ENCODE measurements around the gene SLC46A1. TPM values are rescaled to one million over a fixed set of nuclear protein-coding genes. Genes with fewer than 3 reads are reported as not detected.

The SLC46A1 gene
- total RNA-seq, 1 donor from 2014 or later: 4.7 TPM

DNA sequence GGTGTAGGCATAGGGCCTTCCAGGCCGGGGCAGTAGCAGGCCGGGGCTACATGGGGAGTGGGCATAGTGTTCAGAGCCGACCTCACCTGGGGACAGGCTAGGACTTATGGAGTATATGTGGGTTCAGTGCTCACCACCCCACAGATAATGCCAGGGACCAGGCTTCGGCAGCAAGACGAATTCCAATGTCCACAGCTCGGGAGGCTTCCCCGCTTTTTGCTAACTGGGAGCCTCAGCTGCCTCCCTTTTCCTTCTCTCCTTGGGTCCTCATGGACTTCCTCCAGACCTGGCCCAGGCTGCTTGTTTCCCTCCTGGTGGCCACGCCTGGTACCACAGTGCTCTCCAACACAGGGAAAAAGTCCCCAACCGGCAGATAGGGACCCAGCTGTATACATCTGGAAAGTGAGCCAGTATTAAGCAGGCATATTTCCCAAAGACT, 20.1 kb upstream of the SLC46A1 start:
- Histone ChIP-seq H3K27ac (ENCODE audit: low read depth, low read length) (no peak overlapping the region), H3K27me3 (ENCODE audit: control insufficient read depth in 3 of 3, insufficient read depth in 3 of 3, low read length in 3 of 3) (peaks cover 3 to 12% (median 4%) of the 10 kb centered on the region in 3 donors)

GRCh38 chr17:28425206-28425605, 19.2 kb upstream of the SLC46A1 start:
- Histone ChIP-seq H3K9me3 (ENCODE audit: control insufficient read depth in 3 of 3, low read length in 3 of 3) (no peaks in the 10 kb centered on the region), H3K36me3 (ENCODE audit: control insufficient read depth in 3 of 3, insufficient read depth in 3 of 3, low read length in 3 of 3) (no peaks in the 10 kb centered on the region), H3K4me1 (ENCODE audit: control insufficient read depth in 3 of 3, insufficient read depth in 3 of 3, low read length in 3 of 3) (no peaks in the 10 kb centered on the region), H3K4me3 (ENCODE audit: low read length in 3 of 3) (no peak overlapping the region), H3K9ac (ENCODE audit: low read depth in 1 of 3, low read length in 3 of 3) (no peak overlapping the region), H3K27ac (ENCODE audit: low read depth, low read length) (no peak overlapping the region), H3K27me3 (ENCODE audit: control insufficient read depth in 3 of 3, insufficient read depth in 3 of 3, low read length in 3 of 3) (peaks cover 3 to 14% (median 4%) of the 10 kb centered on the region in 3 donors)

More for the DNA sequence above, 20.1 kb upstream of the SLC46A1 start:
- Histone ChIP-seq H3K4me1 (ENCODE audit: control insufficient read depth in 3 of 3, insufficient read depth in 3 of 3, low read length in 3 of 3) (no peaks in the 10 kb centered on the region), H3K9ac (ENCODE audit: low read depth in 1 of 3, low read length in 3 of 3) (no peak overlapping the region), H3K4me3 (ENCODE audit: low read length in 3 of 3) (no peak overlapping the region), H3K36me3 (ENCODE audit: control insufficient read depth in 3 of 3, insufficient read depth in 3 of 3, low read length in 3 of 3) (no peaks in the 10 kb centered on the region), H3K9me3 (ENCODE audit: control insufficient read depth in 3 of 3, low read length in 3 of 3) (no peaks in the 10 kb centered on the region)

DNA sequence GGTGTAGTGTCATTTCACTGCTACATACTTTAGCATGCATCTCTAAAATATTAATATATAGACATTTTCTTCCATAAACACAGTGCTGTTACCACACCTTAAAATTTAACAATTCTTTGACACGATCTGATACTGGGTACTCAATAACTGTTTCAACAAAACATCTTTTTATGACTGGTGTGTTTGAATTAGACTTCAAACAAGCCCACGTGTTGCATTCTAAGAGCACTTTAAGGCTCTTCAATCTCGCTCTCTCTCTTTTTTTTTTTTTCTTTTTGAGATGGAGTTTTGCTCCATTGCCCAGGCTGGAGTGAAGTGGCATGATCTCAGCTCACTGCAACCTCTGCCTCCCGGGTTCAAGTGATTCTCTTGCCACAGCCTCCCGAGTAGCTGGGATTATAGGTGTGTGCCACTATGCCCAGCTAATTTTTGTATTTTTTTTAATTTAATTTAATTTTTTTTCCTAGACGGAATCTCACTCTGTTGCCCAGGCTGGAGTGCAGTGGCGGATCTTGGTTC, 15.8 kb upstream of the SLC46A1 start:
- H3K9ac ChIP-seq (ENCODE audit: low read depth in 1 of 3, low read length in 3 of 3): no peak overlapping the region
- H3K9me3 ChIP-seq (ENCODE audit: control insufficient read depth in 3 of 3, low read length in 3 of 3): no peaks in the 10 kb centered on the region
- peaks cover 3 to 14% (median 4%) of the 10 kb centered on the region in 3 donors for H3K27me3 ChIP-seq (ENCODE audit: control insufficient read depth in 3 of 3, insufficient read depth in 3 of 3, low read length in 3 of 3)
- no peaks in the 10 kb centered on the region for H3K4me1 ChIP-seq (ENCODE audit: control insufficient read depth in 3 of 3, insufficient read depth in 3 of 3, low read length in 3 of 3)
- no peak overlapping the region for H3K4me3 ChIP-seq (ENCODE audit: low read length in 3 of 3)
- H3K36me3 ChIP-seq (ENCODE audit: control insufficient read depth in 3 of 3, insufficient read depth in 3 of 3, low read length in 3 of 3): no peaks in the 10 kb centered on the region
- no peak overlapping the region for H3K27ac ChIP-seq (ENCODE audit: low read depth, low read length)

GRCh38 chr17:28416703-28417311, 10.8 kb upstream of the SLC46A1 start:
- Histone ChIP-seq H3K9me3 (ENCODE audit: control insufficient read depth in 3 of 3, low read length in 3 of 3) (no peaks in the 10 kb centered on the region), H3K4me3 (ENCODE audit: low read length in 3 of 3) (no peak overlapping the region)

GRCh38 chr17:28415886-28416285, 9.9 kb upstream of the SLC46A1 start:
- Histone ChIP-seq H3K4me1 (ENCODE audit: control insufficient read depth in 3 of 3, insufficient read depth in 3 of 3, low read length in 3 of 3) (no peaks in the 10 kb centered on the region), H3K4me3 (ENCODE audit: low read length in 3 of 3) (no peak overlapping the region), H3K27me3 (ENCODE audit: control insufficient read depth in 3 of 3, insufficient read depth in 3 of 3, low read length in 3 of 3) (peaks cover 0 to 5% (median 4%) of the 10 kb centered on the region in 3 donors), H3K27ac (ENCODE audit: low read depth, low read length) (no peak overlapping the region), H3K36me3 (ENCODE audit: control insufficient read depth in 3 of 3, insufficient read depth in 3 of 3, low read length in 3 of 3) (no peaks in the 10 kb centered on the region), H3K9ac (ENCODE audit: low read depth in 1 of 3, low read length in 3 of 3) (no peak overlapping the region), H3K9me3 (ENCODE audit: control insufficient read depth in 3 of 3, low read length in 3 of 3) (no peaks in the 10 kb centered on the region)

More at GRCh38 chr17:28416703-28417311, 10.8 kb upstream of the SLC46A1 start:
- Histone ChIP-seq H3K36me3 (ENCODE audit: control insufficient read depth in 3 of 3, insufficient read depth in 3 of 3, low read length in 3 of 3) (no peaks in the 10 kb centered on the region), H3K27ac (ENCODE audit: low read depth, low read length) (no peak overlapping the region), H3K27me3 (ENCODE audit: control insufficient read depth in 3 of 3, insufficient read depth in 3 of 3, low read length in 3 of 3) (peaks cover 0 to 5% (median 4%) of the 10 kb centered on the region in 3 donors), H3K9ac (ENCODE audit: low read depth in 1 of 3, low read length in 3 of 3) (no peak overlapping the region), H3K4me1 (ENCODE audit: control insufficient read depth in 3 of 3, insufficient read depth in 3 of 3, low read length in 3 of 3) (no peaks in the 10 kb centered on the region)

GRCh38 chr17:28413804-28414203, 7.8 kb upstream of the SLC46A1 start:
- Histone ChIP-seq H3K4me3 (ENCODE audit: low read length in 3 of 3) (no peak overlapping the region), H3K36me3 (ENCODE audit: control insufficient read depth in 3 of 3, insufficient read depth in 3 of 3, low read length in 3 of 3) (no peaks in the 10 kb centered on the region), H3K9ac (ENCODE audit: low read depth in 1 of 3, low read length in 3 of 3) (no peak overlapping the region), H3K9me3 (ENCODE audit: control insufficient read depth in 3 of 3, low read length in 3 of 3) (no peaks in the 10 kb centered on the region), H3K27me3 (ENCODE audit: control insufficient read depth in 3 of 3, insufficient read depth in 3 of 3, low read length in 3 of 3) (peaks cover 0 to 4% (median 2%) of the 10 kb centered on the region in 3 donors), H3K4me1 (ENCODE audit: control insufficient read depth in 3 of 3, insufficient read depth in 3 of 3, low read length in 3 of 3) (no peaks in the 10 kb centered on the region), H3K27ac (ENCODE audit: low read depth, low read length) (no peak overlapping the region)

- Histone ChIP-seq H3K4me3 (ENCODE audit: low read length in 3 of 3) (no peak overlapping the region), H3K9ac (ENCODE audit: low read depth in 1 of 3, low read length in 3 of 3) (no peak overlapping the region), H3K27ac (ENCODE audit: low read depth, low read length) (no peak overlapping the region), H3K4me1 (ENCODE audit: control insufficient read depth in 3 of 3, insufficient read depth in 3 of 3, low read length in 3 of 3) (no peaks in the 10 kb centered on the region), H3K36me3 (ENCODE audit: control insufficient read depth in 3 of 3, insufficient read depth in 3 of 3, low read length in 3 of 3) (no peaks in the 10 kb centered on the region), H3K9me3 (ENCODE audit: control insufficient read depth in 3 of 3, low read length in 3 of 3) (no peaks in the 10 kb centered on the region), H3K27me3 (ENCODE audit: control insufficient read depth in 3 of 3, insufficient read depth in 3 of 3, low read length in 3 of 3) (peaks cover 0 to 4% (median 2%) of the 10 kb centered on the region in 3 donors)
These were observed 6.1 kb upstream of the SLC46A1 start for GRCh38 chr17:28412099-28412498.

DNA sequence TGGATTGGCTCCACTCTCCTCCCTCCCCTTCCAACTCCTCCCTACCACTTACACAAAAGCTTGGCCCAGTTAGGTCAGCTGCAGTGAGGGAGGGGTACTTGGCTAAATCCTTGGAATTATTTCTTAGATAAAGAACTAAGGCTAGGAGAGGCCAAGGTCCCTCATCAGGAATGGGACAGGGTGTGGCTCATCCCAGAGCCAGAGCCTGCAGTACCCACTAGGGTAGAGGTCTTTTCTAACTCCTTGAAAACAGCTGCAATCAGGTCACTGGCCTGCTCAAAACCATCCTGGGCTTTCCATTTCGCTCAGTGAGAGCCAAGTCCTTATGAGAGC, 1.9 kb upstream of the SLC46A1 start:
- H3K27me3 ChIP-seq (ENCODE audit: control insufficient read depth in 3 of 3, insufficient read depth in 3 of 3, low read length in 3 of 3): no peaks in the 10 kb centered on the region
- no peak overlapping the region for H3K9ac ChIP-seq (ENCODE audit: low read depth in 1 of 3, low read length in 3 of 3)
- peaks cover 17 to 21% (median 18%) of the 10 kb centered on the region in 3 donors for H3K4me1 ChIP-seq (ENCODE audit: control insufficient read depth in 3 of 3, insufficient read depth in 3 of 3, low read length in 3 of 3)
- H3K9me3 ChIP-seq (ENCODE audit: control insufficient read depth in 3 of 3, low read length in 3 of 3): no peaks in the 10 kb centered on the region
- peaks cover 0 to 3% (median 1%) of the 10 kb centered on the region in 3 donors for H3K36me3 ChIP-seq (ENCODE audit: control insufficient read depth in 3 of 3, insufficient read depth in 3 of 3, low read length in 3 of 3)
- H3K27ac ChIP-seq (ENCODE audit: low read depth, low read length): no peak overlapping the region
- no peak overlapping the region for H3K4me3 ChIP-seq (ENCODE audit: low read length in 3 of 3)

DNA sequence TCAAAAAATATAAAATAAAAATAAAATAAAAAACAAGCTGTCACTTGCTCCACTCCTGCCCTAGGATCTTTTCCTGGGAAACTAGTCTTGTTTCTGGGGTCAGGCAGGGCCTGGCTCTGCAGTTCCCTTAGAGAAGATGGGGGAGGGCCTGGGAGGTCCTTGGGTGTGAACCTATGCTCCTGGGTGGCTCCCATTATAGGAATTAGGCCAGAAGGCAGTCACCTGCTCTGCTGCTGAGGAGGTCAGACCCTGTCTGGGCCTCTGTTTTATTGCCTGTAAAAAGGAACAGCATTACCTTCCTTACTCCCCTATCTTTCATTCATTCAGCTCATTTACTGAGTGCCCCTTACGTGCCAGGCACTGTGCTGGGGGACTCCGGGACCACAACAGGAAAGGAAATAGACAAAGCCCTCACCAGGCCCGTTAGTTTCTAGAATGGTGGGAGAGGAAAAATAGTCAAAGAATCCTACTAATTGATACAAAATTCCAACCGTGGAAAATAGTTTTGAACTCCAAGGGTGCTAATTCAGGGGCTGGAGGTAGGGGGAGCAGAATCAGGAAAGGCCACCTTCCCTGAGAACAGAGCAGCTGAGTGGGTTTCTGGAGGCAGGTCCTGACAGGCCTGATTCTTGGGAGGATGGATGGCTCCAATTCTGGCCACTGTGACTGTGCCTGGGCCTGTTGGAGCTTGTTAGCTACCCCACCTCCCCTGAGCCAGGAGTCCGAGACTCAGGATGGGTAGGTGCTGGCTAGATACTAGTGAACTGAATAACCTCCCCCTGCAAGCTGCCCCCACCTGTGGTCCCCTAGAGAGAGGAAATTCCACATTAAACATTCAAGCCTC, 1.3 kb upstream of the SLC46A1 start:
- peaks cover 0 to 6% (median 3%) of the 10 kb centered on the region in 3 donors for H3K36me3 ChIP-seq (ENCODE audit: control insufficient read depth in 3 of 3, insufficient read depth in 3 of 3, low read length in 3 of 3)
- H3K4me1 ChIP-seq (ENCODE audit: control insufficient read depth in 3 of 3, insufficient read depth in 3 of 3, low read length in 3 of 3): peaks cover 17 to 21% (median 18%) of the 10 kb centered on the region in 3 donors
- H3K9me3 ChIP-seq (ENCODE audit: control insufficient read depth in 3 of 3, low read length in 3 of 3): no peaks in the 10 kb centered on the region
- H3K27ac ChIP-seq (ENCODE audit: low read depth, low read length): no peak overlapping the region
- no peak overlapping the region for H3K4me3 ChIP-seq (ENCODE audit: low read length in 3 of 3)
- H3K27me3 ChIP-seq (ENCODE audit: control insufficient read depth in 3 of 3, insufficient read depth in 3 of 3, low read length in 3 of 3): no peaks in the 10 kb centered on the region
- H3K9ac ChIP-seq (ENCODE audit: low read depth in 1 of 3, low read length in 3 of 3): no peak overlapping the region

GRCh38 chr17:28406473-28406814, 432 bp upstream of the SLC46A1 start:
- peak overlapping the region; percentile 80 to 87 (median 85) for H3K4me3 ChIP-seq (ENCODE audit: low read length in 3 of 3)
- H3K27me3 ChIP-seq (ENCODE audit: control insufficient read depth in 3 of 3, insufficient read depth in 3 of 3, low read length in 3 of 3): no peaks in the 10 kb centered on the region
- H3K9ac ChIP-seq (ENCODE audit: low read depth in 1 of 3, low read length in 3 of 3): peak overlapping the region; percentile 56 to 83 (median 70)
- H3K27ac ChIP-seq (ENCODE audit: low read depth, low read length): no peak overlapping the region
- H3K4me1 ChIP-seq (ENCODE audit: control insufficient read depth in 3 of 3, insufficient read depth in 3 of 3, low read length in 3 of 3): peaks cover 17 to 21% (median 18%) of the 10 kb centered on the region in 3 donors
- no peaks in the 10 kb centered on the region for H3K9me3 ChIP-seq (ENCODE audit: control insufficient read depth in 3 of 3, low read length in 3 of 3)
- H3K36me3 ChIP-seq (ENCODE audit: control insufficient read depth in 3 of 3, insufficient read depth in 3 of 3, low read length in 3 of 3): peaks cover 7 to 11% (median 11%) of the 10 kb centered on the region in 3 donors

All from skeletal muscle tissue (tissue), 4 donors.